Activated CD8-positive, alpha-beta memory T cell treated with anti-CD3 and anti-CD28 coated beads, Interleukin-2, amount 50 U/mL, for 4 hours (primary cell): ENCODE results near the gene JUN.
"Not testable (repeated sequence)": the region's sequence is repeated elsewhere in the genome, so short reads cannot be mapped to it uniquely, and the experiment has no call there.

Experiments used
- DNase-seq: peaks from one replicate; pipeline ENCODE4 v3.0.0-alpha.2; 2020

JUN gene

GRCh38 chr1:58805716-58806571 is 22.1 kb upstream of the JUN start:
- DNase-seq, result no peak

GRCh38 chr1:58804853-58805565 is 21.2 kb upstream of the JUN start:
- DNase-seq, result no peak

GRCh38 chr1:58803858-58804257 is 20.0 kb upstream of the JUN start:
- no peak for DNase-seq

GRCh38 chr1:58802640-58803399 is 19.0 kb upstream of the JUN start:
- no peak for DNase-seq

- DNase-seq, result not testable (repeated sequence)
Measured at GRCh38 chr1:58801286-58801685, 17.4 kb upstream of the JUN start.

GRCh38 chr1:58799650-58800049 is 15.8 kb upstream of the JUN start:
- DNase-seq, result no peak

GRCh38 chr1:58798910-58799442 is 15.1 kb upstream of the JUN start:
- DNase-seq, result no peak

- no peak for DNase-seq
Measured at GRCh38 chr1:58796416-58796815, 12.6 kb upstream of the JUN start.

- no peak for DNase-seq
Measured at GRCh38 chr1:58794585-58794984, 10.7 kb upstream of the JUN start.

- no peak for DNase-seq
Measured at GRCh38 chr1:58792846-58793245, 9.0 kb upstream of the JUN start.

GRCh38 chr1:58791106-58791505 is 7.3 kb upstream of the JUN start:
- DNase-seq, result no peak

GRCh38 chr1:58789996-58790660 is 6.3 kb upstream of the JUN start:
- DNase-seq, result no peak

- no peak for DNase-seq
Measured at GRCh38 chr1:58789322-58789856, 5.5 kb upstream of the JUN start.

- no peak for DNase-seq
Measured at GRCh38 chr1:58788259-58788658, 4.4 kb upstream of the JUN start.

GRCh38 chr1:58786927-58787245 is 3.0 kb upstream of the JUN start:
- no peak for DNase-seq

- DNase-seq, result no peak
Measured at GRCh38 chr1:58786184-58786926, 2.5 kb upstream of the JUN start.

- DNase-seq, result peak; percentile 34
Measured at GRCh38 chr1:58785442-58786058, 1.7 kb upstream of the JUN start.

- peak; percentile 83 for DNase-seq
Measured at GRCh38 chr1:58784758-58785441, 1.1 kb upstream of the JUN start.

- no peak for DNase-seq
Measured at GRCh38 chr1:58783090-58783992, 506 bp downstream of the JUN start.
